ENCODE data around the gene UBD. TPM values are rescaled to one million over a fixed set of nuclear protein-coding genes. Genes with fewer than 3 reads are reported as not detected.

UBD gene
- total and polyA plus RNA-seq, 10 of the 15 experiments (the other 5 are each of a cell fraction or from before 2014, with no cell fraction given): 23.4 to 101 (median 35.7) TPM

- no peak for TF ChIP-seq ZNF687 (IDR thresholded peaks at IDR 0.05)
- no peak for TF ChIP-seq IRF4 (IDR thresholded peaks at IDR 0.05; ENCODE audit: low read depth, low read length)
Measured at GRCh38 chr6:29567541-29567940, 8.0 kb upstream of the UBD start (continued).

- in situ Hi-C loops (cut with MboI) (no loop called here), intact Hi-C loops (cut with micrococcal nuclease; ENCODE audit: unreplicated experiment) (no loop called here)
- Histone ChIP-seq H3K9ac (ENCODE audit: control insufficient read depth, insufficient read depth, low read length) (no peak overlapping the region), H4K20me1 (ENCODE audit: control insufficient read depth, insufficient read depth) (no peaks in the 10 kb centered on the region), H3K27me3 (replicated peaks in 1 of 2; ENCODE audit: control insufficient read depth in 2 of 2, insufficient read depth in 2 of 2, low read length in 1 of 2) (no peaks in the 10 kb centered on the region; a peak in 1 of 4 replicates), H3K4me2 (ENCODE audit: control insufficient read depth, insufficient read depth) (no peak overlapping the region), H3K27ac (ENCODE audit: control insufficient read depth, insufficient read depth) (no peak overlapping the region), H2AFZ (ENCODE audit: control insufficient read depth, low read depth, low read length) (no peak overlapping the region), H3K4me3 (no peak overlapping the region), H3K79me2 (ENCODE audit: control insufficient read depth, insufficient read depth, low read length) (no peaks in the 10 kb centered on the region), H3K9me3 (replicated peaks; ENCODE audit: control insufficient read depth, insufficient read depth, low read length) (no peaks in the 10 kb centered on the region), H3K4me1 (ENCODE audit: control insufficient read depth, insufficient read depth, low read length) (no peaks in the 10 kb centered on the region), H3K36me3 (ENCODE audit: control insufficient read depth in 2 of 2, insufficient read depth in 2 of 2, low read length in 1 of 2) (no peaks in the 10 kb centered on the region)
- BruUV-seq (replicated peaks): no TSS peak
- whole genome bisulfite sequencing (ENCODE audit: insufficient coverage, insufficient replicate concordance, low lambda C conversion rate, missing lambda C conversion rate): 40% methylated on average over 5 of the region's 5 CpGs
- ChIA-PET SMC1A (ENCODE audit: uncharacterized antibody, unreplicated experiment) (no interaction called here), RAD21 (ENCODE audit: unreplicated experiment) (no interaction called here), POLR2A (no interaction called here), CTCF (no interaction called here)
- TF ChIP-seq TAF1 (IDR thresholded peaks at IDR 0.05; ENCODE audit: borderline replicate concordance, low read depth, low read length) (no peak), IRF3 (IDR thresholded peaks at IDR 0.05) (no peak), ZNF274 (IDR thresholded peaks at IDR 0.05; ENCODE audit: insufficient read depth, insufficient read length) (no peak), ZNF622 (IDR thresholded peaks at IDR 0.05) (no peak), SIN3A (IDR thresholded peaks at IDR 0.05; ENCODE audit: low read depth, low read length) (no peak), POLR2AphosphoS5 (IDR thresholded peaks at IDR 0.05; ENCODE audit: low read length) (no peak), NR2C1 (IDR thresholded peaks at IDR 0.05) (no peak), SIX5 (IDR thresholded peaks at IDR 0.05; ENCODE audit: low read depth, low read length, severe bottlenecking) (no peak), MEF2B (IDR thresholded peaks at IDR 0.05; ENCODE audit: partially characterized antibody, poor library complexity, severe bottlenecking) (no peak)
- FAIRE-seq (no peak), ATAC-seq (no peak), DNase-seq (ENCODE audit: low read depth, low spot score) (no peak)
Measured at GRCh38 chr6:29566856-29567255, 7.3 kb upstream of the UBD start.

Data from GM12878 (cell line).